Esophagus muscularis mucosa (tissue), 4 donors: ENCODE data around the gene HAND2. TPM values are rescaled to one million over a fixed set of nuclear protein-coding genes. Genes with fewer than 3 reads are reported as not detected.

Experiments used
- DNase-seq: peaks from one replicate; pipeline ENCODE4 v3.0.0-alpha.2; 2017; ENCODE audit errors: extremely low spot score
- H3K27ac ChIP-seq, 4 donors: fragments of 200-600 bp; sonication (generic); replicated peaks in 1 of 4; 1 replicate in 3 of 4; 2 replicates in 1 of 4; pipeline ENCODE4 v1.5.1; 2016 to 2019; ENCODE audit warnings: mild to moderate bottlenecking in 1 of 4
- H3K27me3 ChIP-seq, 4 donors: fragments of 200-600 bp; sonication (generic); one replicate each; pipeline versions ENCODE4 v1.5.1 to v1.6.0; 2016 to 2019
- H3K36me3 ChIP-seq, 4 donors: fragments of 200-600 bp; sonication (generic); one replicate each; pipeline ENCODE4 v1.5.1; 2016 to 2019
- H3K4me1 ChIP-seq, 4 donors: fragments of 200-600 bp; sonication (generic); one replicate each; pipeline ENCODE4 v1.5.1; 2016 to 2019
- H3K4me3 ChIP-seq, 4 donors: fragments of 200-600 bp; sonication (generic); 1 replicate in 2 of 4; 2 replicates in 2 of 4; pipeline ENCODE4 v1.5.1; 2016 to 2019; ENCODE audit warnings: mild to moderate bottlenecking in 4 of 4, moderate library complexity in 1 of 4
- H3K9me3 ChIP-seq, 4 donors: fragments of 200-600 bp; sonication (generic); 1 replicate in 3 of 4; 2 replicates in 1 of 4; pipeline ENCODE4 v1.5.1; 2016 to 2019
- CTCF ChIP-seq, 3 experiments: fragments of 200-600 bp in 2 of 3; fragments of 450-650 bp in 1 of 3; sonication (generic) in 2 of 3; IDR thresholded peaks; one replicate each; pipeline ENCODE4 v1.5.1; 2017 to 2019; ENCODE audit warnings: antibody characterized with exemption in 3 of 3, mild to moderate bottlenecking in 2 of 3, moderate library complexity in 1 of 3
- EP300 ChIP-seq: sonication (generic); formaldehyde crosslinking; IDR thresholded peaks from one replicate; pipeline ENCODE4 v1.6.1; 2017; ENCODE audit warnings: antibody characterized with exemption
- POLR2A ChIP-seq: fragments of 450-650 bp; IDR thresholded peaks from one replicate; pipeline ENCODE4 v1.6.1; 2017; ENCODE audit warnings: antibody characterized with exemption, moderate library complexity, mild to moderate bottlenecking, low read depth
- POLR2AphosphoS5 ChIP-seq, 2 donors: sonication (generic); formaldehyde crosslinking; IDR thresholded peaks; one replicate each; pipeline ENCODE4 v1.6.1; 2017; ENCODE audit warnings: antibody characterized with exemption in 2 of 2
- WGBS: methylation state at CpG from one replicate; pipeline ENCODE4 v1.1.5; 2018; 5-methylcytosine and 5-hydroxymethylcytosine counted together
- intact Hi-C: fragments of 100-400 bp; cut with DNase I; formaldehyde crosslinking; loops from one replicate; pipeline ENCODE4 v1.15.1; 2023
- total RNA-seq, 4 donors: library from RNA; depleted of rRNA; stranded (reverse); fragments of >200 nt; gene quantifications; one replicate each; pipeline versions ENCODE4 v1.1.0 to v1.2.1, GENCODE V29; 2016

HAND2 gene
- total RNA-seq, 4 donors from 2014 or later: 77.7 to 165 (median 138) TPM

GRCh38 chr4:173536808-173537429, 6.9 kb upstream of the HAND2 start:
- H3K36me3 ChIP-seq: peaks cover 0 to 11% (median 0%) of the 10 kb centered on the region in 4 donors
- WGBS: 72% methylated on average over 12 of the region's 12 CpGs
- TF ChIP-seq EP300 (no peak), POLR2A (no peak)
- no peak overlapping the region for H3K4me3 ChIP-seq
- H3K27me3 ChIP-seq: peaks cover 0 to 24% (median 0%) of the 10 kb centered on the region in 4 donors
- peaks cover 9 to 76% (median 65%) of the 10 kb centered on the region in 4 donors for H3K4me1 ChIP-seq
- no peaks in the 10 kb centered on the region for H3K9me3 ChIP-seq
- no peak for DNase-seq
- peak overlapping the region; percentile 16 to 98 (median 88) for H3K27ac ChIP-seq
- intact Hi-C loops: loop anchor here (10.0 kb wide), 2 partner anchors 208 to 458 kb away; no protein-coding TSS in a partner anchor

- TF ChIP-seq CTCF (IDR thresholded peaks at IDR 0.05): no peak
- TF ChIP-seq EP300: no peak
- no peak for TF ChIP-seq POLR2A
- no peak for TF ChIP-seq POLR2AphosphoS5 (IDR thresholded peaks at IDR 0.05)
- Histone ChIP-seq H3K4me1 (peaks cover 9 to 80% (median 71%) of the 10 kb centered on the region in 4 donors), H3K9me3 (no peaks in the 10 kb centered on the region), H3K4me3 (peak overlapping the region in 1 of 4 donors; percentile 87), H3K27me3 (peaks cover 0 to 33% (median 0%) of the 10 kb centered on the region in 4 donors), H3K27ac (peak overlapping the region; percentile 60 to 98 (median 80)), H3K36me3 (peaks cover 0 to 11% (median 0%) of the 10 kb centered on the region in 4 donors)
- intact Hi-C loops: loop anchor here (10.0 kb wide), 2 partner anchors 209 to 459 kb away; no protein-coding TSS in a partner anchor
- 63% methylated on average over 5 of the region's 5 CpGs for WGBS
- DNase-seq: no peak
These were observed 5.9 kb upstream of the HAND2 start for GRCh38 chr4:173535957-173536356.

GRCh38 chr4:173535165-173535902, 5.3 kb upstream of the HAND2 start:
- no peak for DNase-seq
- H3K9me3 ChIP-seq: no peaks in the 10 kb centered on the region
- peaks cover 0 to 37% (median 0%) of the 10 kb centered on the region in 4 donors for H3K27me3 ChIP-seq
- peak overlapping the region; percentile 60 to 98 (median 80) for H3K27ac ChIP-seq
- 61% methylated on average over 9 of the region's 9 CpGs for WGBS
- intact Hi-C loops: loop anchor here (10.0 kb wide), 2 partner anchors 209 to 459 kb away; no protein-coding TSS in a partner anchor
- TF ChIP-seq POLR2AphosphoS5 (IDR thresholded peaks at IDR 0.05): no peak
- TF ChIP-seq POLR2A: no peak
- no peak for TF ChIP-seq CTCF (IDR thresholded peaks at IDR 0.05)
- TF ChIP-seq EP300: no peak
- H3K36me3 ChIP-seq: peaks cover 0 to 11% (median 0%) of the 10 kb centered on the region in 4 donors
- H3K4me1 ChIP-seq: peaks cover 12 to 81% (median 74%) of the 10 kb centered on the region in 4 donors
- peak overlapping the region in 1 of 4 donors; percentile 87 for H3K4me3 ChIP-seq

GRCh38 chr4:173534434-173534833, 4.4 kb upstream of the HAND2 start:
- Histone ChIP-seq H3K4me3 (peak overlapping the region in 2 of 4 donors; percentile 87 to 90), H3K27me3 (peaks cover 0 to 46% (median 0%) of the 10 kb centered on the region in 4 donors), H3K4me1 (peaks cover 12 to 81% (median 68%) of the 10 kb centered on the region in 4 donors)

More at GRCh38 chr4:173534434-173534833, 4.4 kb upstream of the HAND2 start:
- intact Hi-C loops: loop anchor here (10.0 kb wide), 2 partner anchors 210 to 460 kb away; no protein-coding TSS in a partner anchor
- peak overlapping the region; percentile 60 to 98 (median 80) for H3K27ac ChIP-seq
- no peaks in the 10 kb centered on the region for H3K9me3 ChIP-seq
- TF ChIP-seq EP300 (no peak), POLR2AphosphoS5 (IDR thresholded peaks at IDR 0.05) (peak in 1 of 2 donors; percentile 32), CTCF (IDR thresholded peaks at IDR 0.05) (no peak), POLR2A (no peak)
- DNase-seq: no peak
- WGBS: 30% methylated on average over 1 of the region's 1 CpG
- H3K36me3 ChIP-seq: peaks cover 0 to 11% (median 0%) of the 10 kb centered on the region in 4 donors
